ENCODE measurements around the gene BACE2. TPM values are rescaled to one million over a fixed set of nuclear protein-coding genes. Genes with fewer than 3 reads are reported as not detected.

The BACE2 gene
- total and polyA plus RNA-seq, 2 donors (not counting 1 experiment from before 2014, with no cell fraction given), result 19.5 to 31.5 TPM

Other genes with a start within 250 kb of the BACE2 start
- not detected in 2 replicates for gene FAM3B, start 148.6 kb downstream of the BACE2 start, total RNA-seq
- gene FAM3B, start 148.6 kb downstream of the BACE2 start, polyA plus RNA-seq, result not detected in 2 replicates
- gene MX2, start 193.9 kb downstream of the BACE2 start, total RNA-seq, result 3.6 and 5.4 TPM in 2 replicates
- gene MX2, start 193.9 kb downstream of the BACE2 start, polyA plus RNA-seq, result 0.45 and 2.0 TPM in 2 replicates

Measured in fibroblast of lung (primary cell).